ENCODE results near the gene S1PR3.

The S1PR3 gene

DNA sequence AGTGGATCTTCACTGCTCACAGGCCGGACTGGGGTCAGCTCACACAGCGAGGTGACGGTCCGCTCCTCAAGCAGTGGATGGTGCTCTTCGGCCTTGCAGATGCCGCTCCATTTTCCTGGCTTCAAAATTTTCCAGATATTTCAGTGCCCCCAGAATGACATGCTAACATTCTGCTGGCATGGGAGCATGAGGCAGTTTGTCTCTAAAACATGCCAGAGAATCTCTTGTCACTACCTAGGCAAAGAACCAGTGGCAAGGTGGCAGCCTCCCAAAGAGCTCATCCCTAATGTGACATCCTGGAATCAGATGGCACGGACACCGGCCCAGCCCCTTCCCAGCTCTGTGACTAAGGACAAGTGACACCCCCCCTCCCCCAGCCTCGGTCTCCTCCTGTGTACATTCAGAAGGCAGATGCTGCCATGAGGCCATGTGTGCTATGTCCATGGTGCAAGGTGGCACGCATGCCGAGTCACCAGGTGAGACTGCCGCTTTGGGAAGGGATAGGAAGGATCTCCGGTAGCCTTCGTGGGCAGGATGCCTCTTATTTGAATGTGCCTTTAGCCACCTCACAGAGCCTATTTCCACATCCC, 2.7 kb downstream of the S1PR3 start:
- DNase-seq: no peak

DNA sequence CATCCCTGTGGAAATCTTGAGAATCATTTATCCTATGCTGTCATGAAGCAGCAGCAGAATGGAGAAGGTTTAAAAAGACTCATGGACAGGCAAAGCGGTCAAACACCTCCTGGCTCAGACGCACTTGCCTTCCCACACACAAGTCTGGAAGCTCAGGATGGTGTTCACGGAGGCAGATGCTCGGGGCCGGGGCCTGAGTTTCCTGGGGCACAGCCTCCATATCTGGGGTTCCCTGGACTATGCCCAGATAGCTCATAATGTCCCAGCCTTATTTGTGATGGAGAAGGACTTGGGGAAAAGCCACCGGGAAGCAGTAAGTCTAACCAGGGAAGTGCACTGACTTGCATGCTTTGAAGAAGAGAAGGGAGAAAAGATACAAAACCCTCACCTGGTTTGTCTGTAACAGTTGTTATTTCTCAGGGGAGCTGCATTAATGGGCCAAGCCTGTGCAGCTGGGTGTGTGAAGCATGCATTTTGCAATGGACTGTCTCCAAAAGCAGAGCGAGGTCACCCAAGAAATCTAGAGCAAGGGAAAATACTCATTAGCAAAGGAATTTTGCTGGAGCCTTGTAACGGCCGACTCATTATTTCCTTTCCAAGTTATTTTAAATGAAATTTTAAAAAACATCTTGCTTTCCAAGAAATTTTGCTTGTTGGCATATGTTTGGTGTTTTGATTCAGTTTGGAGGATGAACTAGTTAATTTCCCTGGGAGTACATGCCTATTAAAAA, 3.4 kb downstream of the S1PR3 start:
- DNase-seq: no peak

DNA sequence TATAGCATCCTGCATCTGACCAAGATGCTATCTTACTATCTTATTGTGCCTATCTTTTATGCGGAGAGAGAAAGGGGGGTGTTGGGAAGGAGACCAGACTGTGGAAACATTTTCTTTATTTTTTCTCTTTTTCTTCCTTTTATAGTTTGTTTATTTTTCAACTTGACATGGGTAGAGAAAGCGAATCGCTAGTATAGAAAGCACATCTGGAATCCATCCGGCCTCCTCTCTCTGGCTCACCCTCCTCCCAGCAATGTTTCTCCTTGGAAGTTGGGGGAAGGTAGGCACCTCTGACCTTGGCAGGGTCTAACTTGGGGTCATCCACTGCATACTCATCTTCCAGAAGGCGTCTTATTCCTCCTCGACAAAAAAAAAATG, 3.9 kb downstream of the S1PR3 start:
- no peak for DNase-seq

DNA sequence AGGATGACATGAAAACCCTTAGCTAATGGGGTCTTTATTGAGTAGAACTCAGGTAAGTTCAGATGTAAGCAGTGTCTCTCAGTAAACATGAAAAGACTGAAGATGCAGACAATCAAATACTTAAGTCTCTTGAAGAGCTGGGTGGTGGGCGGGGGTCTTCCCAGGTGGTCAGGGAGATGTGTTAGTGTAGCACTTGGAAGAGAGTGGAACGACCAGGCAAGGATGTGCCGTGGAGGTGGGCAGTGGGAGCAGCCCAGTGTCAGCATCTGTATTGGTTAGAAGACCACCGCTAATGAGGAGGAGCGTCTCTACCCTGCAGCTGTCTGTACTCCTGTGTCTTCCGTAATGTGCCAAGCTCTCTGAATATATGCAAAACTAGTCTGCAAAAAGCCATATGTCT, 4.4 kb downstream of the S1PR3 start:
- no peak for DNase-seq

DNA sequence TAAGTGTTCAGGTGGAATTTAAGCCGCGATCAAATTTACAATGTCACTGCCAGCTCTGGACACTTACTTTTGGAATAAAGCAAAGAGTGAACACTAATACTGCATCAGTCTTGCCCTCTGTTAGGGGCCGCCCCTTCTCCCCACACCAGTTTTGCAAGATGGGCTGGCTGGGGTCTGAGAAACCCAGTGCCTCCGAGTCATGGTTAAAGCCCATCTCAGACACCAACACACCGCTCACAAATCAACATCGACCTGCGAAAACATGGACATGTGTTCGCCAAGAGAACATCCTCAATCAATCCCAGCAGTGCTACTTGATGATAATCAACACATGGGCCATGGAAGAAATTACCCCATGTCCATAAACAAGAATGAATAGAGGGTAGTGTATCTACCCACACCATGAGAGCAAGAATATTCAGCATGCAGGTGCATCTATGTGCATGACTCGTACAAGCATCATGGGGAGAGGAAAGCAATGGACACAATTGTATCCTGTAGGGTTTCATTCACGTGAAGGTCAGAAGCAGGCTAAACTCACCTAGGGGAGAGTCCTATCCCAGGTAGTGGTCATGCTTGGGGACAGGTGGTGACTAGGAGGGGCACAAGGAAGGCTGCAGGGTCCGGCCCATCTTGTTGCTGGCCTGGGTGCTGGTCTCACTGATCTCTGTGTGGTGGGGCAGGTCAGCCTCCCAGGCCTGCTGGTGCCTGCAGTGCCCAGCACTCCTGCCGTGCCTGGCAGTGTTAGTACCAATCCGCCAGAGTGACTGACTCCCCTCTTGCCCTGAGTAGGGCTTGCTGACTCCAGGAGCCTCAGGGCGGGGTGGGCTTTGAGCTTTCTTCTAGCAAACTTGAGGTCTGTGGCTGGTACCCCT, 5.0 kb downstream of the S1PR3 start:
- DNase-seq: no peak

DNA sequence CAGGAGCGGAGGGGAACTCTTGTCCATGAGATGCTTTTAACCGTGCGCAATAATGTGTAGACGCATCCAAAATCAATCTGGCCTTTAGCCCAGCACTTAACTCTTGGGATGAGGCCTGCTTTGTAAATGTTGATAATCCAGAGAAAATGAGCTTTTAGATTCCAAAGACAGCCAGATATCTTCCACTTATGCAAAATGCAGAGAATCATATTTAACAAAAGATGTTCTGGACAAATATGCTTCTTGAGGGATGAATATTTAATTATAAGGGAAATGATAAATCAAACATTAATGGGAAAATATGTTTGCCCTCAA, 5.6 kb downstream of the S1PR3 start:
- DNase-seq: no peak

DNA sequence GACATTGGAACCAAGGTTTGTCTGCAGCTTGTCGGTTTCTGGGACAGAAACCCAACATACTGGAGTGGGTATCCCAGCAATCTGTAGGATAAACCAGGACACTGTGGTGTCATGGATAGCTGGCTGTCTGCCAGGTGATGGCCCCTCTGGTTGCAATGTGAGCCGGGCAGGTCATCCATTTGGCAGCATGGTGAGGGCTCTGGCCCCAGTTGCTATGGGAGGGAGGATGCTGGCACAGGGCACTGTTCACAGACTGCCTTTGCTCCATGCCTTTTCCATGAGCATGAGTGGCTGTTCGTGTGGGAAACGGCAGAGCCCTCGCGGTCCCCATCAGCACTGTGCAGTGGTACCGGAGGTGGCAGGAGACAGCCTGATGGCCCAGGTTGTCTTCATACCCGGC, 6.4 kb downstream of the S1PR3 start:
- no peak for DNase-seq

DNA sequence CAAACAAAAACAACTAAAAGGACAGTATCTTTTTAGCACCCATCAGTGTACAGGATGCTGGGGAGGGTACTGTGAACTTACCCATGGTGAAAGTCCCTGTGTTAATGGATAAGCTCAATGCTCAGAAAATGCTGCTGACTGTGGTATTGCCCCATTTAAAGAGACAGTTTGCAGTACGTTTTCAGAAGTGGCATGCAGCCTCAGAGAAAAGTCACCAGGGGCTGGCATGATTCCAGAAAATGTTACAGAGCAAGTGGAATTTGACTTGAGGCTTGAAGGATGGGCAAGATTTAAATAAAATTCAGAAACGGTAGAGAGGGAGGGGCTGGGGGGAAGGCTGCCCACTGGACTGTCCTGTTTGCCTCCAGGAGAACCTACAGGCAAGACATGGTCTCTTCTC, 7.2 kb downstream of the S1PR3 start:
- DNase-seq: no peak

DNA sequence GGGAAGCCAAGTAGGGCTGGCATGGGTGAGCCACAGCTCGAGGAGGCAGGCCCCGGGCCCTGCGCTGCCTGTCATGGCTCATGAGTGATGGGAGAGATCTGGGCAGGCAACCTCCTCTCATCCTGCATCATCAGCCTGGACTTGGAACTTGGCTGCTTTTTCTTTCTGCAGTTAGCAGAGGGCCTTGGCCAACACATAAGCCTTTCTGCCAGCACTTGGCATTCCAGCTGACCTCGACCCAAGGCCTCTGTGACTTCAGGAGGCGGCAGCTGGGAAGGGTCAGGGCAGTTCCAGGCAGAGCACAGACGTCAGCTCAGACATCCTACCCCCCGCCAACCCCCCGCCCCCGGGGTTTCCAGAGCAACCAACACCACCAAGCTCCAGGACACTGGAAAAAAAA, 7.6 kb downstream of the S1PR3 start:
- DNase-seq: no peak

DNA sequence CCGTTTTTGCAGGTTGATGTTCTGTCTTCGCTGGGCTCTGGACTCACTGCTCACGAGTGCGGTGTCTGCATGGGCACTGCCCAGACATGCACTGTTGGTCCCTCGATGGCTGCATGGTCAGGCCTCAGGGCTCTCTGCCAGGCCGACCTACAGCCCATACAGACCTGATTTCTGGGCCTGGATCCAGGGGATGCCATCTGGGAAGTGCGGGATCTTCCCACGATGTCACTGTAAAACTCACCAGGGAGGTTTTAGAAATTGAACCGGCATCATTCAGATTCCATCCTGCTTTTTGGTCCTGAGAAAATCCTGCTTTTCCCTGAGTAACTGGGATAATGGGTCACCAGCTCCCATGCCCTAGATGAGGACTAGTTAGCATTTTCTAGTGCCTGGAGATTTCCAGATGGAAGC, 9.1 kb downstream of the S1PR3 start:
- DNase-seq: no peak

DNA sequence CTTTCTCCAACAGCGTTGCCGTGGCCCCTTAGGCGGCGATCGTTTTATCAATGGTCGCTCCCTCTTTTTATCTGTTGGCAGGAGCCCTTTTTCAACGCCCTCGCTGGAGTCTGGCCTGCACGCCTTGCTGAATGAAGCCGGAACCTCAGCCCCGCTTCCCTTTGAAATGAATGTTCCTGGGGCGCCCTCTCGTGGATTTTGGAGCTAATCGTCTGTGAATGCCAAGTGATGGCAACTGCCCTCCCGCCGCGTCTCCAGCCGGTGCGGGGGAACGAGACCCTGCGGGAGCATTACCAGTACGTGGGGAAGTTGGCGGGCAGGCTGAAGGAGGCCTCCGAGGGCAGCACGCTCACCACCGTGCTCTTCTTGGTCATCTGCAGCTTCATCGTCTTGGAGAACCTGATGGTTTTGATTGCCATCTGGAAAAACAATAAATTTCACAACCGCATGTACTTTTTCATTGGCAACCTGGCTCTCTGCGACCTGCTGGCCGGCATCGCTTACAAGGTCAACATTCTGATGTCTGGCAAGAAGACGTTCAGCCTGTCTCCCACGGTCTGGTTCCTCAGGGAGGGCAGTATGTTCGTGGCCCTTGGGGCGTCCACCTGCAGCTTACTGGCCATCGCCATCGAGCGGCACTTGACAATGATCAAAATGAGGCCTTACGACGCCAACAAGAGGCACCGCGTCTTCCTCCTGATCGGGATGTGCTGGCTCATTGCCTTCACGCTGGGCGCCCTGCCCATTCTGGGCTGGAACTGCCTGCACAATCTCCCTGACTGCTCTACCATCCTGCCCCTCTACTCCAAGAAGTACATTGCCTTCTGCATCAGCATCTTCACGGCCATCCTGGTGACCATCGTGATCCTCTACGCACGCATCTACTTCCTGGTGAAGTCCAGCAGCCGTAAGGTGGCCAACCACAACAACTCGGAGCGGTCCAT, 10.0 kb downstream of the S1PR3 start:
- DNase-seq: peak; percentile 46

DNA sequence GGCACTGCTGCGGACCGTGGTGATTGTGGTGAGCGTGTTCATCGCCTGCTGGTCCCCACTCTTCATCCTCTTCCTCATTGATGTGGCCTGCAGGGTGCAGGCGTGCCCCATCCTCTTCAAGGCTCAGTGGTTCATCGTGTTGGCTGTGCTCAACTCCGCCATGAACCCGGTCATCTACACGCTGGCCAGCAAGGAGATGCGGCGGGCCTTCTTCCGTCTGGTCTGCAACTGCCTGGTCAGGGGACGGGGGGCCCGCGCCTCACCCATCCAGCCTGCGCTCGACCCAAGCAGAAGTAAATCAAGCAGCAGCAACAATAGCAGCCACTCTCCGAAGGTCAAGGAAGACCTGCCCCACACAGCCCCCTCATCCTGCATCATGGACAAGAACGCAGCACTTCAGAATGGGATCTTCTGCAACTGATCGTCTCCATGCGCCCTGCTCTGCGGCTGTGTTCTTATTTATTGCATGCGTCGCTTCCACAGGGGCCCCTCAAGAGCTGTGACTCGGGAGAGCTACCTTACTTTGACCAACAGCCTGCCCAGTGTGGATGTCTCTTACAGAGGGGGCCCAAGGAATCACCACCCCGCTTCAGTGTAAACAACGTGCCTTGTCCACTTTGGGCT, 10.8 kb downstream of the S1PR3 start:
- DNase-seq: no peak

DNA sequence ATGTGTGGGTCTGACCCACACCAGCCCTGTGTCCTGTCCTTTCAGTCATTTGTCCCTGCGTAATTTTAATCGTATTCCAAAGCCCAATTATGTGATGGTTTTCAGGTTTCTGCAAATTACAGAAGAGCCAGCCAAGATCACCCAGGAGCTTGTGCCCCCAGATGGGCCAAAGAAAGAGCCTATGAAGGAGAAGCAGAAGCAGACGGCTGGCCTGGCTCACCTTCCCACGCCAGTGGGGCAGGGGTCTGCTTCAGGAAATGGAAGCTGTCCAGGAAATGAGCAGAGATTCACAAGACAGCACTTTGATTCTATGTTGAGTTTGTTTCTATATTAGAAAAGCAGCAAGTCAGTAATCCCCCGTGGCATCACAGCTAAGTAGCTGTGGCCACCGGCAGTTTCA, 11.7 kb downstream of the S1PR3 start:
- no peak for DNase-seq

DNA sequence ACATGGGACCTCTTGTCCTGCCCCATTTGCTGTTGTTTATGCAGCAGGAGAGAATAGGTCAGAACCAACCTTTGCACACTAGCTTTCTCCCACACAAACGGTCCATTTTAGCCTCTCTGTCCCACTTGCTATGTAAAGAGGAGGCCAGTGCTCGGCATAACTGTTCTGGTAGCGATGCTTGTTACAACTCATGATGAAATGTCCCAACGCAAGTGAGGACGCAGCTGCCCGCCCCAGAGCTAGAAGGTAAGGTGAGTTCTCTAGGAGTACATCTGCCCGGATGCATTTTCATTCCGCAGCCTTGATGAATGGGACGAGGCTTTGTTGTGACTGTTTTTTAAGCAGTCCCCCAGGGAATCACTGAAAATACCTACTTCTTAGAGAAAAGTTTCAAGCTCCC, 14.1 kb downstream of the S1PR3 start:
- DNase-seq: no peak

DNA sequence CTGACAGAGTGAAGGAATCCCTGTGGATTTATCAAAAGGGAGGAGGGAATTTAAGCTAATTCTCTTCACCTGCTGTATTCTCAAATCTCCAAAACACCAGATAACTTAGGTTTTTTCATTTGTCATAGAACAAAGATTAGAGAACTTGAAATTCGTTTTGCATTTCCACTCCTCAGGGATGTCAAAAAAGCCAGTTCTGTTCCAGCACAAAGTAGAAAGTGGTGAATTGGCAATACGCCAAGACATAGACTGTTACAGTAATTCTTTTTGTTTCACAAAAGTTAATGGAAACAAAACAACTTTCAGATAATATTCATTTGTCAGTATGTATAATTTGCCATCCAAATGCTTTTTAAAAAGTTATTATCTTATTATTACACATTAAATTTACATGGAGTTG, 15.0 kb downstream of the S1PR3 start:
- DNase-seq: no peak

DNA sequence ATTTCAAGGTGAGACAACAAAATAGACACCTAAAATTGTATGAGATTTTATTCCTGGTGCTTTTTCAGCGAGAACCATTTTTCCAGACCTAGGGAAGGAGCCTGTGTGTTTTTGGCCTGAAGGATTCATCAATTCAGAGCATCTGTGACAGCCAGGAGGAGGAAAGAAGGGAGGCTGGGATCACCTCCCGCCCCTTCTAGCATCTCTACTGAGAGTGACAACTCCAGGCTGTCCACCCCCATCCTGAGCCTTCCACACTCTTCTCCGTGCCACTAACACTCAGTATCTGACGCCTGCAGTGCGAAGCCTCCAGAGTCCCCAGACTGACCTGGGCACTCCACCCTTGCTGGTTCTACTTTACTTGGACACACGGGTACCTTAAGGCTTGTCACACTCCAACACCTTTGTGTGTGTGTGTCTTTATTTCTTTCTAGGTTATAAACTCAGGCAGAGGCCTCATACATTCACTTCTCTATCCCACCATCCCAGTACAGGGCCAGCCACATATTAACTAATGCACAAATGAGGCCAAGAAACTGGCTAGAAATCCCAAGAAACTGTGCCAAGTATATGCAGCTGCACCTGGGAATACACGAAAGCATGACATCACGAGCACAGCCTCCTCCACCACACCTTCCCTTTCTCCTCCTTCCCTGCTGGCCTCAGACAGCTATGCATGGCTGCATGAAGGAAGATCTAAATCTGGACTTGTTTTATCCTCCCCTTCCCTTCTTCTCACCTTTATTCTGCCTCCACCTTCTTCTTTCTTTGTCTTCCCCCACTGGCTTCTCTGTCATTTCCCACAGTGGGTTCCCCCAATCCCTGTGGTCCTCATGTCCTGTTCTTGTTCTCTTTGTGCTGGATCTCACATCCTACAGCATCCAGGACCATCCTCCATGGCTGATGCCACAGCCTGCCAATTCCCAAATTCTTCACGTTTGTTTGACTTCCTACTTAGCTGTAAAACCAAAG, 16.0 kb downstream of the S1PR3 start:
- DNase-seq: no peak

DNA sequence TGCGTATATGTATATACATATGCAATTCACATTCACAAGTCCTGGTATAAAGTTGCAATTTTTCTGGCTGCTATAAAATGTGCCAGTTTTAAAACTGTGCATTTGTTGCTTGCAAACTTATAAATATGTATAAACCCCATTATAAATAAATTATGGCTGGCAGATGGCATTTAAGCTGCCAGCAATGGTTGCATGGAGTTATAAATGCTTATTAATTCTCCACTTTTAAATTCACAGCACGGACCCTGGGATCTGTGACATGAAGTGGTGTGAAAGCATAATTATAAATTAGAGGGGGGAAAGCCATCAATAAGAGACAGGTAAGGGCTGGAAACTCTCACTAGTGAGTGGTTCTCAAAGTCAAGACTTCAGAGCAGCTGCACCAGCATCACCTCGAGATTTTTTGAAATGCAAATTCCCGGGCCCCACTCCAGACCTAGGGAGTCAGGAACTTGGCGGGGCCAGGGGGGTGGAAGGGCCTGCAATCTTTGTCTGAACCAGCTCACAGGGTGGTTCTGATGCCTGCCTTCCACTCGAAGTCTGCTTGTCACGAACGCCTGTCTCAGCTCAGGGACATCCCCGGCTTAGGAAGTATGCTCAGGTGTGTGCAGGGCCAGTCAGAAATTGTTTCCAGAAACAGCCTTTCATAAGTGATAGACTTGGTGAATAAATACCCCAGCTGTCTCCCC, 16.9 kb downstream of the S1PR3 start:
- DNase-seq: no peak

DNA sequence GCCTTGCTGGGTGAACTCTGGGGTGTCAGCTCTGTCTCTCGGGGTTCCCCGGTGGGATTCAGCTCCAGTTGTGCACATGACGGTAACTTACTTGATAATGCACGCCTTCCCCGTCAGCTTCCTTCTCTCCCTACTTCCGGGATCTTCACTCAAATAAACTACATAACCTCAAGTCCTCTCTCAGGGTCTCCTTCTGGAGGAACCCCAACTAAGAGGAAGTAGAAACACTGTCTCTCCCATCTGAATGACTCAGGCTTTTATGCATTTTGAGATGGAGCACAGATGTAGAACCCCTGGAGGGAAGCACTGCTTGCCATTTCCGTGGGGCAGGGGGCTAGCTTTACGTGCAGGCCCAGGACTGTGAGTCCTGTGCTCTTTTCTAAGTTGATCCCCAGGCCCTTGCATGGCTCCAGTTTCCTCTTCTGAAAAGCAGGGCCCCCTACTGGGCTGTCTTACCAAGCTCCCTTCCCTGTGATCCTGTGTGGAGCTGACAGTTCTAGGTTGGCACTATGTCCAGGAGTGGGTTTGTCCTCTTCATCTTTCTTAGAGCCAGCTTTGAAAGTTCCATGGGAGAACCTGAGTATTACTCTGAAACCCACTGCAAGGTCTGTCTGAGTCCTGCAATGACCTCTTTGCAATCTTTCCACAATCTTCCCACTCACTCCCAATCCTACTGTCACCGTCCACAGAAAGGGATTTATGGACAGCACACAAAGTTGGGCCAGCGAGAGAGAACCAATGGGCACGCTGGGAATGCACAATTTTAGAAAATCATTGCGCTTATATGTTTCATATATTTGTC, 17.7 kb downstream of the S1PR3 start:
- no peak for DNase-seq

DNA sequence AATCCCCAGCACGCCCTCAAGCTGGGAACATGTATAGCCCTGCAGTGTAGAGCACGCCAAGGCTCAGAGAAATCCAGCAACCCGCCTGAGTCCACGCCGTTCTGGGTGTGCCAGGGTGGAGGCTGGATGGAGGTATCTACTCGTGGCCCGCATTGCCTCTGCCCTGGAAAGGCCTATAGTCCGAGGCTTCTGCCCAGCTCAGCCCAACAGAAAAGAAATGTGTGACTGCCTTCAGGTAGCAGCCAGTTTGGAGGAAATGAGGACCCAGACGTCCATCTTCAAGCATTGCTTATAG, 18.2 kb downstream of the S1PR3 start:
- no peak for DNase-seq

DNA sequence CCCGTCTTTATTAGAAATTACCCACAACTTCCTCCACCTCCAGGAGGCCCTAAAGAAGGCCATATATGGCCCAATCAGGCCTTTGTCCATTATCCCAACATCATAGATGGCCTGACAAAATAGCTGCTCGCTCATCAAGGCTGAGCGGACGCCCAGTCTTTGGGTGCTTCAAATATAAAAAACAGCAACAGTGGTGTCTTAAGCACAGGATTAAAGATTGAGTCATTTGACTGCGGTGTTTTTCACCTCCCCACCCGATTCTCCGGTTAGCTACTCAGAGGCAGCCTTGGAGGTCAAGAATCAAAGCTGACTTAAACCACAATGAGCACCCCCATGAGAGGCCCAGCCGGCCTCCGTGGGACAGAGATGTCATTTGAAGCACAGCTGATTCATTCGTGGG, 18.8 kb downstream of the S1PR3 start:
- no peak for DNase-seq

All from KG1 (cell line).